ENCODE data around the gene PRRT1.
"Not testable (repeated sequence)": the region's sequence is repeated elsewhere in the genome, so short reads cannot be mapped to it uniquely, and the experiment has no call there.

Gene PRRT1

GRCh38 chr6:32113386-32114352, 38.1 kb downstream of the PRRT1 start:
- no peak overlapping the region for H3K4me3 ChIP-seq (ENCODE audit: low read length)
- peaks cover 24% of the 10 kb centered on the region for H3K4me1 ChIP-seq (ENCODE audit: control insufficient read depth, insufficient read depth, low read length)
- H3K36me3 ChIP-seq (ENCODE audit: control insufficient read depth, insufficient read depth, low read length), result peaks cover 28% of the 10 kb centered on the region
- H3K27ac ChIP-seq (ENCODE audit: low read depth, low read length), result peak overlapping the region; percentile 71
- H3K9ac ChIP-seq (ENCODE audit: low read length), result no peak overlapping the region
- H3K27me3 ChIP-seq (ENCODE audit: control insufficient read depth, insufficient read depth, low read length), result no peaks in the 10 kb centered on the region

GRCh38 chr6:32112431-32112980, 39.2 kb downstream of the PRRT1 start:
- Histone ChIP-seq H3K4me3 (ENCODE audit: low read length) (no peak overlapping the region), H3K27ac (ENCODE audit: low read depth, low read length) (peak overlapping the region; percentile 71), H3K27me3 (ENCODE audit: control insufficient read depth, insufficient read depth, low read length) (no peaks in the 10 kb centered on the region), H3K4me1 (ENCODE audit: control insufficient read depth, insufficient read depth, low read length) (peaks cover 34% of the 10 kb centered on the region), H3K36me3 (ENCODE audit: control insufficient read depth, insufficient read depth, low read length) (peaks cover 20% of the 10 kb centered on the region), H3K9ac (ENCODE audit: low read length) (no peak overlapping the region)

GRCh38 chr6:32111424-32112066, 40.2 kb downstream of the PRRT1 start:
- H3K27ac ChIP-seq (ENCODE audit: low read depth, low read length), result peak overlapping the region; percentile 71
- peaks cover 12% of the 10 kb centered on the region for H3K36me3 ChIP-seq (ENCODE audit: control insufficient read depth, insufficient read depth, low read length)
- no peaks in the 10 kb centered on the region for H3K27me3 ChIP-seq (ENCODE audit: control insufficient read depth, insufficient read depth, low read length)
- H3K4me3 ChIP-seq (ENCODE audit: low read length), result no peak overlapping the region
- H3K9ac ChIP-seq (ENCODE audit: low read length), result no peak overlapping the region
- H3K4me1 ChIP-seq (ENCODE audit: control insufficient read depth, insufficient read depth, low read length), result peaks cover 34% of the 10 kb centered on the region

- no peak overlapping the region for H3K9ac ChIP-seq (ENCODE audit: low read length)
- H3K27ac ChIP-seq (ENCODE audit: low read depth, low read length), result peak overlapping the region; percentile 71
- H3K36me3 ChIP-seq (ENCODE audit: control insufficient read depth, insufficient read depth, low read length), result peaks cover 2% of the 10 kb centered on the region
- H3K4me3 ChIP-seq (ENCODE audit: low read length), result no peak overlapping the region
- H3K4me1 ChIP-seq (ENCODE audit: control insufficient read depth, insufficient read depth, low read length), result peaks cover 34% of the 10 kb centered on the region
- H3K27me3 ChIP-seq (ENCODE audit: control insufficient read depth, insufficient read depth, low read length), result no peaks in the 10 kb centered on the region
These were observed 41.1 kb downstream of the PRRT1 start for GRCh38 chr6:32110632-32111031.

- H3K4me1 ChIP-seq (ENCODE audit: control insufficient read depth, insufficient read depth, low read length), result peaks cover 34% of the 10 kb centered on the region
These were observed 42.0 kb downstream of the PRRT1 start for GRCh38 chr6:32109765-32110160.

GRCh38 chr6:32109114-32109764, 42.5 kb downstream of the PRRT1 start, which contains the start of gene TNXB:
Gene TNXB (minus strand): TSS chr6:32109338. CDS start chr6:32098198, 11,140 bp downstream.
- Histone ChIP-seq H3K27me3 (ENCODE audit: control insufficient read depth, insufficient read depth, low read length) (no peaks in the 10 kb centered on the region), H3K9ac (ENCODE audit: low read length) (peak within 1 kb of the TSS; percentile 38), H3K4me3 (ENCODE audit: low read length) (peak within 1 kb of the TSS; percentile 63), H3K36me3 (ENCODE audit: control insufficient read depth, insufficient read depth, low read length) (no peaks in the 10 kb centered on the region), H3K27ac (ENCODE audit: low read depth, low read length) (peak within 1 kb of the TSS; percentile 71), H3K4me1 (ENCODE audit: control insufficient read depth, insufficient read depth, low read length) (peaks cover 34% of the 10 kb centered on the region)

More at GRCh38 chr6:32109765-32110160, 42.0 kb downstream of the PRRT1 start:
- Histone ChIP-seq H3K4me3 (ENCODE audit: low read length) (peak overlapping the region; percentile 51), H3K36me3 (ENCODE audit: control insufficient read depth, insufficient read depth, low read length) (no peaks in the 10 kb centered on the region), H3K9ac (ENCODE audit: low read length) (no peak overlapping the region), H3K27me3 (ENCODE audit: control insufficient read depth, insufficient read depth, low read length) (no peaks in the 10 kb centered on the region), H3K27ac (ENCODE audit: low read depth, low read length) (peak overlapping the region; percentile 71)

- Histone ChIP-seq H3K4me3 (ENCODE audit: low read length) (peak overlapping the region; percentile 63), H3K27me3 (ENCODE audit: control insufficient read depth, insufficient read depth, low read length) (no peaks in the 10 kb centered on the region), H3K4me1 (ENCODE audit: control insufficient read depth, insufficient read depth, low read length) (peaks cover 34% of the 10 kb centered on the region), H3K27ac (ENCODE audit: low read depth, low read length) (peak overlapping the region; percentile 71), H3K36me3 (ENCODE audit: control insufficient read depth, insufficient read depth, low read length) (no peaks in the 10 kb centered on the region), H3K9ac (ENCODE audit: low read length) (peak overlapping the region; percentile 38)
These were observed 43.0 kb downstream of the PRRT1 start for GRCh38 chr6:32108727-32109113.

GRCh38 chr6:32108094-32108627, 43.6 kb downstream of the PRRT1 start:
- no peaks in the 10 kb centered on the region for H3K27me3 ChIP-seq (ENCODE audit: control insufficient read depth, insufficient read depth, low read length)
- H3K4me3 ChIP-seq (ENCODE audit: low read length), result peak overlapping the region; percentile 63
- H3K36me3 ChIP-seq (ENCODE audit: control insufficient read depth, insufficient read depth, low read length), result no peaks in the 10 kb centered on the region
- H3K27ac ChIP-seq (ENCODE audit: low read depth, low read length), result peak overlapping the region; percentile 71
- peaks cover 28% of the 10 kb centered on the region for H3K4me1 ChIP-seq (ENCODE audit: control insufficient read depth, insufficient read depth, low read length)
- H3K9ac ChIP-seq (ENCODE audit: low read length), result peak overlapping the region; percentile 33

- H3K9ac ChIP-seq (ENCODE audit: low read length), result peak overlapping the region; percentile 33
- peaks cover 26% of the 10 kb centered on the region for H3K4me1 ChIP-seq (ENCODE audit: control insufficient read depth, insufficient read depth, low read length)
- no peaks in the 10 kb centered on the region for H3K36me3 ChIP-seq (ENCODE audit: control insufficient read depth, insufficient read depth, low read length)
These were observed 44.3 kb downstream of the PRRT1 start for GRCh38 chr6:32107406-32107805.

GRCh38 chr6:32105433-32105832, 46.3 kb downstream of the PRRT1 start:
- Histone ChIP-seq H3K4me1 (ENCODE audit: control insufficient read depth, insufficient read depth, low read length) (peaks cover 13% of the 10 kb centered on the region), H3K27ac (ENCODE audit: low read depth, low read length) (no peak overlapping the region), H3K36me3 (ENCODE audit: control insufficient read depth, insufficient read depth, low read length) (no peaks in the 10 kb centered on the region), H3K4me3 (ENCODE audit: low read length) (no peak overlapping the region), H3K9ac (ENCODE audit: low read length) (no peak overlapping the region), H3K27me3 (ENCODE audit: control insufficient read depth, insufficient read depth, low read length) (no peaks in the 10 kb centered on the region)

More at GRCh38 chr6:32107406-32107805, 44.3 kb downstream of the PRRT1 start:
- peak overlapping the region; percentile 50 for H3K4me3 ChIP-seq (ENCODE audit: low read length)
- H3K27me3 ChIP-seq (ENCODE audit: control insufficient read depth, insufficient read depth, low read length), result no peaks in the 10 kb centered on the region
- H3K27ac ChIP-seq (ENCODE audit: low read depth, low read length), result peak overlapping the region; percentile 71

GRCh38 chr6:32102255-32102654, 49.5 kb downstream of the PRRT1 start:
- Histone ChIP-seq H3K4me1 (ENCODE audit: control insufficient read depth, insufficient read depth, low read length) (no peaks in the 10 kb centered on the region), H3K27ac (ENCODE audit: low read depth, low read length) (no peak overlapping the region), H3K4me3 (ENCODE audit: low read length) (no peak overlapping the region), H3K36me3 (ENCODE audit: control insufficient read depth, insufficient read depth, low read length) (no peaks in the 10 kb centered on the region), H3K27me3 (ENCODE audit: control insufficient read depth, insufficient read depth, low read length) (peaks cover 2% of the 10 kb centered on the region), H3K9ac (ENCODE audit: low read length) (no peak overlapping the region)

GRCh38 chr6:32100251-32100650, 51.5 kb downstream of the PRRT1 start:
- not testable (repeated sequence) for H3K9ac ChIP-seq (ENCODE audit: low read length); H3K27ac ChIP-seq (ENCODE audit: low read depth, low read length); H3K4me3 ChIP-seq (ENCODE audit: low read length); H3K36me3 ChIP-seq (ENCODE audit: control insufficient read depth, insufficient read depth, low read length); H3K4me1 ChIP-seq (ENCODE audit: control insufficient read depth, insufficient read depth, low read length)
- H3K27me3 ChIP-seq (ENCODE audit: control insufficient read depth, insufficient read depth, low read length), result peaks cover 19% of the 10 kb centered on the region
